ENCODE measurements around the gene ZCCHC7. TPM values are rescaled to one million over a fixed set of nuclear protein-coding genes. Genes with fewer than 3 reads are reported as not detected.

The ZCCHC7 gene
- total RNA-seq, 1 experiment from 2014 or later, result 27.9 TPM

GRCh38 chr9:37309136-37309535 lies 188.8 kb downstream of the ZCCHC7 start:
- ChIA-PET POLR2A (ENCODE audit: low non-redundant PET) (no interaction called here), CTCF (interaction anchor here (0.7 kb wide), 1 partner anchor 313 kb away, joined by 3 read pairs; no protein-coding TSS in a partner anchor)
- H3K4me1 ChIP-seq (ENCODE audit: insufficient read depth, low read length, poor library complexity, severe bottlenecking), result no peaks in the 10 kb centered on the region
- no peak overlapping the region for H3K4me3 ChIP-seq (ENCODE audit: low read depth, low read length, poor library complexity, severe bottlenecking)
- H3K36me3 ChIP-seq (ENCODE audit: insufficient read depth, low read length, poor library complexity, severe bottlenecking), result no peaks in the 10 kb centered on the region
- no peaks in the 10 kb centered on the region for H3K9me3 ChIP-seq (ENCODE audit: low read depth, low read length, poor library complexity, severe bottlenecking)
- peak; percentile 52; the same call in 1 of the 2 replicates for TF ChIP-seq CTCF (conservative IDR thresholded peaks at IDR 0.05; ENCODE audit: low read depth, low read length)
- no peak for TF ChIP-seq EZH2 (IDR thresholded peaks at IDR 0.05; ENCODE audit: borderline replicate concordance, low read depth, low read length, poor library complexity, severe bottlenecking)
- DNase-seq (ENCODE audit: low spot score), result no peak
- H3K27me3 ChIP-seq (replicated peaks; ENCODE audit: insufficient read depth, low read depth, low read length, poor library complexity), result no peaks in the 10 kb centered on the region
- no TSS peak for BruUV-seq (replicated peaks)
- intact Hi-C loops (cut with micrococcal nuclease; ENCODE audit: unreplicated experiment), result no loop called here
- H3K27ac ChIP-seq (ENCODE audit: low read depth, low read length, poor library complexity, severe bottlenecking), result no peak overlapping the region

GRCh38 chr9:37311938-37312708 lies 191.7 kb downstream of the ZCCHC7 start:
- Histone ChIP-seq H3K4me1 (ENCODE audit: insufficient read depth, low read length, poor library complexity, severe bottlenecking) (no peaks in the 10 kb centered on the region), H3K27ac (ENCODE audit: low read depth, low read length, poor library complexity, severe bottlenecking) (no peak overlapping the region), H3K9me3 (ENCODE audit: low read depth, low read length, poor library complexity, severe bottlenecking) (no peaks in the 10 kb centered on the region), H3K36me3 (ENCODE audit: insufficient read depth, low read length, poor library complexity, severe bottlenecking) (no peaks in the 10 kb centered on the region), H3K4me3 (ENCODE audit: low read depth, low read length, poor library complexity, severe bottlenecking) (no peak overlapping the region), H3K27me3 (replicated peaks; ENCODE audit: insufficient read depth, low read depth, low read length, poor library complexity) (no peaks in the 10 kb centered on the region)
- ChIA-PET POLR2A (ENCODE audit: low non-redundant PET) (no interaction called here), CTCF (no interaction called here)
- TF ChIP-seq CTCF (conservative IDR thresholded peaks at IDR 0.05; ENCODE audit: low read depth, low read length), result no peak
- TF ChIP-seq EZH2 (IDR thresholded peaks at IDR 0.05; ENCODE audit: borderline replicate concordance, low read depth, low read length, poor library complexity, severe bottlenecking), result no peak
- DNase-seq (ENCODE audit: low spot score), result no peak
- no TSS peak for BruUV-seq (replicated peaks)
- intact Hi-C loops (cut with micrococcal nuclease; ENCODE audit: unreplicated experiment), result no loop called here

- peak; percentile 96 for DNase-seq (ENCODE audit: low spot score)
- BruUV-seq (replicated peaks), result no TSS peak
- Histone ChIP-seq H3K27ac (ENCODE audit: low read depth, low read length, poor library complexity, severe bottlenecking) (peak overlapping the region; percentile 66), H3K27me3 (replicated peaks; ENCODE audit: insufficient read depth, low read depth, low read length, poor library complexity) (no peaks in the 10 kb centered on the region), H3K4me3 (ENCODE audit: low read depth, low read length, poor library complexity, severe bottlenecking) (peak overlapping the region; percentile 5), H3K36me3 (ENCODE audit: insufficient read depth, low read length, poor library complexity, severe bottlenecking) (peaks cover 5% of the 10 kb centered on the region), H3K9me3 (ENCODE audit: low read depth, low read length, poor library complexity, severe bottlenecking) (peaks cover 5% of the 10 kb centered on the region), H3K4me1 (ENCODE audit: insufficient read depth, low read length, poor library complexity, severe bottlenecking) (peaks cover 63% of the 10 kb centered on the region)
- intact Hi-C loops (cut with micrococcal nuclease; ENCODE audit: unreplicated experiment), result no loop called here
- CTCF ChIA-PET, result interaction anchor here (0.5 to 2.3 kb wide), 3 partner anchors 62 to 451 kb away, joined by 3 to 10 read pairs (median 3); no protein-coding TSS in a partner anchor
- TF ChIP-seq EZH2 (IDR thresholded peaks at IDR 0.05; ENCODE audit: borderline replicate concordance, low read depth, low read length, poor library complexity, severe bottlenecking) (no peak), CTCF (conservative IDR thresholded peaks at IDR 0.05; ENCODE audit: low read depth, low read length) (no peak)
- POLR2A ChIA-PET (ENCODE audit: low non-redundant PET), result interaction anchor here (0.5 kb wide), 1 partner anchor 14 kb away, joined by 3 read pairs; no protein-coding TSS in a partner anchor
Observed at GRCh38 chr9:37324261-37324683, 203.9 kb downstream of the ZCCHC7 start.

All from A673 (cell line).